GM11168 (cell line): ENCODE results near the gene SAP30L.

Experiments
- in situ Hi-C: fragments of 300-500 bp; cut with MboI; formaldehyde crosslinking; loops from one replicate; pipeline ENCODE4 v1.12.0; 2022; ENCODE audit warnings: low sequenced_read_pairs; ENCODE audit not compliant: unreplicated experiment

The SAP30L gene

DNA sequence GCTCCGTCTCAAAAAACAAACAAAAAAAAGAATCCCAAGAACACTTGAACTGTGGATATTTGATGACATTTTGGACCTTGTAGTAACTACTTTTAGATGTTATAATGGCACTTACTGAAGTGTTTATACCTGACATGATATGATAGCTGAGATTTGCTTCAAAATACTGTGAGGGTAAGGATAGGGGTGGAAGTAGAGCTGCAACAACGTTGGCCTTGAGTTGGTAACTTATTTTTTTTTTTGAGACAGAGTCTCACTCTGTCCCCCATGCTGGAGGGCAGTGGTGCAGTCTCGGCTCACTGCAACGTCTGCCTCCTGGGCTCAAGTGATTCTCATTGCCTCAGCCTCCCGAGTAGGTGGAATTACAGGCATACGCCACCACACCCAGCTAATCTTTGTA, 30.7 kb upstream of the SAP30L start:
- in situ Hi-C loops, result no loop called here

DNA sequence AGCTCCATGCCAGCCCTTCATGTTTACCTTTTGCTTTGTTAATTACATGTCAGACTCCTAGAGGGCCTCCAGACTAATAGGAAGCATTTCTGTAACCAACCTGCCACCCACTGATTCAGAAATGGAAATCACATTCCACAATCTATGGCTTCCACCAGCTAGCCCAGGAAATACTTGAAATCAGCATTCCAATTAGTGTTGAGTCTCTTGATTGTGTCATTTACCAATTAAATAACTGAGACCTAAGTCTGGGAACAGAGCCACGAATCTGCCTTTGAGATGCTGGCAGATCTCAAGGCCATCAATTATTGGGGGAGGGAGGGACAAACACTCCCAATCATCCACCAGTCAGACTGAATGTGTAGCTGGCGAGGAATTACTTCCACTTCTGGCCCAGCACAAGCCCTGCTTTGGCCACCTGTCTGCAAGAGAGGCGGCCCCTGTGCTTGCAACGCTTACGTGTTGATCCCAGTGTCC, 27.4 kb upstream of the SAP30L start:
- in situ Hi-C loops, result no loop called here

DNA sequence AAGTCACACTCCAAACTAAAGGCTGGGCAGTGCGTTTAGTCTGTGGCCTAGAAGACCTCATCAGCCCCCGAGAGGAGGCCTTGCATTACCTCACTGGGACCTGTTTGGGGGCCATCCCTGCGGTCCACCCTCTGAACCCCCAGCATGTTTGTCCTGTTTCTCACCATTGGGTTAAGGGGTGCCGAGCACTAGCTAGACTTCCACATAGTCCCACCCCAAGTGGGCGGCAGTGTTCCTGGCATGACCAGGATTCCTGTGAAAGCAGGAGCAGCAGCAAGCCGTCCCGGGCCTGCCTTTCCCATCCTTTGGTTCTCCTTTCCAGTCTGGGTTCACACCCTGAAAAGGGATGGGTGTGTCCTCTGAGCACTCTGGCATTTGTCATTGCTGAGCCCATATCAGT, 26.6 kb upstream of the SAP30L start:
- in situ Hi-C loops, result no loop called here

DNA sequence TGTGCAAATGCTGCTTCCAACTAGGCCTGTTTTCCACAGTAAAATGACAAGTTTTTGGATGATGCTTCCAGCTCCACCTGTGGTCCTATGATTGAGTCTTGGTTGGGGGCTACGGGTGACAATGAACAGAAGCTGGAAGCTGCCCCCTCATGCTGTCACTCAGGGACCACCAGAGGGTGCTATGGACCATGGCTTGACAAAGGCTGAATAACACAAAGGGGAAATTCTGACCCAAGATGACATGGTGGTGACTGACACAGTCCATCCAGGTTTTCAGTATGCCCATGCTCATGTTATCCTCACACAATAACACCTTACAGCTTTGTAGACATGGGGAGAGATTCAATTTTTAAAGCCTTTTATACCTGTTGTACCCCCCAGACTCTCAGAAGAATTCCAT, 23.9 kb upstream of the SAP30L start:
- in situ Hi-C loops, result no loop called here

- in situ Hi-C loops, result no loop called here
Observed at GRCh38 chr5:154422298-154422697, 23.5 kb upstream of the SAP30L start.

- in situ Hi-C loops, result no loop called here
Observed at GRCh38 chr5:154428208-154428607, 17.6 kb upstream of the SAP30L start.

- in situ Hi-C loops, result no loop called here
Observed at GRCh38 chr5:154429341-154429740, 16.5 kb upstream of the SAP30L start.

DNA sequence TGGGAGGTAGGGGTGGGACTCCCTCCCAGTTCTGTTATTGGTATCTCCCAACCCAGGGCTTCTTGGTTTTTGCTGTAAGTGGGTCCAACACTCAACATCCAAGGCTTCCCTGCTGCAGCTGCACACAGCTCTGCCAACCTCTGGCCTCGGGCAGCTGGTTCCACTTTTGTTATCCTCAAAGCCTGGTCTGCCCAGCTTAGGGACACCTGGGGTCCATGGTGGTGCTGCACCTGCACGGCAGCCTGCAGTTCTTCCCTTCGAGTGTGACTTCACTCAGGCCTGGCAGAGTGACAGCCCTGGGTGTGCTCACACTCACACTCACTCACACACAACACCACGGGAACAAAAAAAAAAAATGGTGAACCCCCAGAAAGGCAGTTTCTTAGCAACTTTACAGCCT, 15.3 kb upstream of the SAP30L start:
- in situ Hi-C loops, result no loop called here

- in situ Hi-C loops, result no loop called here
Observed at GRCh38 chr5:154430961-154431630, 14.7 kb upstream of the SAP30L start.

GRCh38 chr5:154435226-154435625, 10.6 kb upstream of the SAP30L start:
- in situ Hi-C loops, result no loop called here

DNA sequence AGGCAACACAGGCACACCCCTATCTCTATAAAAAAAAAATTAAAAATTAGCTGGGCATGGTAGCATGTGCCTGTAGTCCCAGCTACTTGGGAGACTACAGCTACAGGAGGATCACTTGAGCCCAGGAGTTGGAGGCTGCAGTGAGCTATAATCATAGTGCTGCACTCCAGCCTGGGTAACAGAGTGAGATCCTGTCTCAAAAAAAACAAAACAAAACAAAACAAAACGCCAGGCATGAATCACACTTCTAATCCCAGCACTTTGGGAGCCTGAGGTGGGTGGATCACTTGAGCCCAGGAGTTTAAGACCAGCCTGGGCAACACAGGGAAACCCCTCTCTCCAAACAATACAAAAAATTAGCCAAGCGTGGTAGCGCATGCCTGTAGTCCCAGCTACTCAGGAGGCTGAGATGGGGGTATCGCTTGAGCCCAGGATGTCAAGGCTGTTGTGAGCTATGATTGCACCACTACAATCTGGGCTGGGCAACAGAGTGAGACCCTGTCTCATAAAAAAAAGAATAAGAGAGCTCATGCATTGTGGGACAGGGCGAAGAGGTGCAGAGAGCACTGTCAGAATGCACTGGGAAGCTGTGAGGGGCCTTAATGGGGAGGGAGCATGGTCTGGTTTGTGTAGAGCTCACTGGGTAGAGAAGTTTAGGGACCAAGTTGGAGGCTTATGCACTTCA, 8.4 kb upstream of the SAP30L start:
- in situ Hi-C loops, result no loop called here

GRCh38 chr5:154440540-154440939, 5.3 kb upstream of the SAP30L start:
- in situ Hi-C loops, result no loop called here

- in situ Hi-C loops, result no loop called here
Observed at GRCh38 chr5:154442801-154443200, 3.0 kb upstream of the SAP30L start.

- in situ Hi-C loops, result no loop called here
Observed at GRCh38 chr5:154444556-154445421, 1.0 kb upstream of the SAP30L start.

DNA sequence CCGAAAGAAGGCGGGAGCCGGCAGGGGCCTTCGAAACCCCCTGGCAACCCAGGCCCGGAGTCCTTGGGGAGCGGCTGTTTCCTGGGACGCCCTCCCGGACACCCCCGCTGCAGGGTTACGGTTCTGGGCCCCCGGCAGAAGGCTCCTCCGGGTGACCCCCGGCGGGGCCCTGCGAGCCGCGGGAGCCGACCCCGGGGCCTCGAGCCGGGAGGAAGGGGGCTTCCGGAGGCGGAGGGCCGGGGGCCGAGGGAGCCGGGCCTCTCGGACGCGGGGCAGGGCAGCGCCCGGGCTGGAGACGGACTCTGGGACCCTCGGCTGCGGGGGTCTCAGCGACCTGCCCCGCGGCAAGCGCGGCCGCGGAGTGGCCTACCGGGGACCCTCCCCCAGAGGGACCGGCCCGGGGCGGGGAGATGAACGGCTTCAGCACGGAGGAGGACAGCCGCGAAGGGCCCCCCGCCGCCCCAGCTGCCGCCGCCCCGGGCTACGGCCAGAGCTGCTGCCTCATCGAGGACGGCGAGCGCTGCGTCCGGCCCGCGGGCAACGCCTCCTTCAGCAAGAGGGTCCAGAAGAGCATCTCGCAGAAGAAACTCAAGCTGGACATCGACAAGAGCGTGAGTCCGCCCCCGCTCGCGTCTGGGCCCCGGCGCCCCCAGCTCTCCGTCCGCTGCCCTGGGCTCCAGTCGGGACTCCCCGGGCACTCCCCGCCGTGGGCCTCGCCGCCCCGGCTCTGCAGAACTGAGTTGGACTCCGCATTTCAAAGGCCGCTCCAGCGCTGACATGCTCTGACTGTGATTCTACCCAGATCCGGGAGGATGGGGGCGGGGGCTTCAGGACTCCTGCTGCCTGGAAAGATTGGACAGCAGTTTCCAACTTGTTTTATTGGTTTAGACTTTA, 645 bp downstream of the SAP30L start:
- in situ Hi-C loops, result no loop called here

GRCh38 chr5:154447089-154447725, 1.4 kb downstream of the SAP30L start:
- in situ Hi-C loops, result no loop called here

DNA sequence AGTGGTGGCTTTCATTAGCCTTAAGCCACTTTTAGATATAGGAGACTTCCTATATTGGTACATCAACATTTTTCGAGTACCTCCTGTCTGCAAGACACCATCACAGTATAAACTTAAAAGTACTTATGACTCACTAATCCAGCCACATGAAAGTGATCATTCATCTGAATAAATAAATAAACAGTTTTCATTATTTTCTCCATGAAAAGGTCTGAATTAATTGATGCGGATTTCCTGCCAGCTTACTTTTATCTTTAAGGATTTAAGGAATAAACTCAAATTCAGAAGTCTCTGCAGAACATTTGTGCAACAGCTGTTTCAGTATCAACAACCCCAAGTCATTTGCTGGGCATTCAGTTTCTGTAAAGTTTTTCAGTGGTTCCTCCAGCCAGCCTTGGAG, 4.0 kb downstream of the SAP30L start:
- in situ Hi-C loops, result no loop called here

GRCh38 chr5:154451957-154452356, 6.2 kb downstream of the SAP30L start:
- in situ Hi-C loops, result no loop called here

- in situ Hi-C loops, result no loop called here
Observed at GRCh38 chr5:154455585-154455984, 9.8 kb downstream of the SAP30L start.

DNA sequence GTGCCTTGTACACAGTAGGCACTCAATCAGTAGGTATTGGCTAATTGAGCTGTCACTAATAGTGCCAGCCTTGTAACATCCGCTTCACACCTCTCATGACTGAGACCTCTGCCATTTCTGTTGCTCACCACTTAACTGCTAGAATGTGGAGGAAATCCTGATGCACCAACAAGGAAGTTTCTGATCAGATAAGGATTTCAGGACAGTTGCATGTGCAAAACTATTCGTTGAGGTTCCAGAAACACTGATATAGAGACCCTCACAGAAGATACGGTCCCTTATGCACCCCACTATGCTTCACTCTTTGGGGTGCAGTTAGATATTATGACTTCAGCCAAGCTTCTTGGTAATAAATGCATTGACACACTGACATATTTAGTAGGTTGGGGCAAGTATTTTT, 10.7 kb downstream of the SAP30L start:
- in situ Hi-C loops, result no loop called here
